ENCODE measurements around the gene C1orf50.
"Not testable (repeated sequence)": the region's sequence is repeated elsewhere in the genome, so short reads cannot be mapped to it uniquely, and the experiment has no call there.

The C1orf50 gene

GRCh38 chr1:42751511-42752070 lies 15.5 kb upstream of the C1orf50 start:
- not testable (repeated sequence) for H3K23ac ChIP-seq (ENCODE audit: low read length in 2 of 2); H3K27ac ChIP-seq (ENCODE audit: low read length, poor library complexity, severe bottlenecking); H4K91ac ChIP-seq (ENCODE audit: low read length); DNase-seq; H3K14ac ChIP-seq (ENCODE audit: low read length in 2 of 2); H2AFZ ChIP-seq (ENCODE audit: low read depth, low read length); H3K9ac ChIP-seq (ENCODE audit: low read length); H2BK5ac ChIP-seq (ENCODE audit: low read depth, low read length, poor library complexity, severe bottlenecking); H3K4me2 ChIP-seq (ENCODE audit: low read length, poor library complexity, severe bottlenecking); H2BK12ac ChIP-seq (ENCODE audit: low read length in 2 of 2); H2BK120ac ChIP-seq (ENCODE audit: low read depth, low read length); H3K18ac ChIP-seq (ENCODE audit: low read depth in 1 of 2, low read length in 2 of 2); H3K27me3 ChIP-seq (ENCODE audit: control insufficient read depth in 1 of 2, insufficient read depth in 1 of 2, low read length in 2 of 2); H2AK5ac ChIP-seq (ENCODE audit: low read length, severe bottlenecking); H3K4me3 ChIP-seq (ENCODE audit: insufficient read depth in 1 of 2, low read depth in 1 of 2, low read length in 2 of 2); H4K8ac ChIP-seq (ENCODE audit: low read length); H3K9me3 ChIP-seq (ENCODE audit: control insufficient read depth, low read length); H3K4me1 ChIP-seq (ENCODE audit: control insufficient read depth, insufficient read depth, low read depth, low read length); H3K4ac ChIP-seq (ENCODE audit: low read depth in 1 of 2, low read length in 2 of 2); H2BK15ac ChIP-seq (ENCODE audit: low read depth, poor library complexity, severe bottlenecking)
- peaks cover 78 to 84% of the 10 kb centered on the region in 2 experiments for H3K36me3 ChIP-seq (ENCODE audit: control insufficient read depth in 1 of 2, insufficient read depth in 2 of 2, low read depth in 1 of 2, low read length in 2 of 2)
- H3K79me1 ChIP-seq (replicated peaks; ENCODE audit: low read length, poor library complexity, severe bottlenecking) = peaks cover 25% of the 10 kb centered on the region
- 96% methylated on average over 7 of the region's 8 CpGs for WGBS

GRCh38 chr1:42752284-42752683 lies 14.8 kb upstream of the C1orf50 start:
- Histone ChIP-seq H3K4ac (ENCODE audit: low read depth in 1 of 2, low read length in 2 of 2) (no peak overlapping the region), H3K9ac (ENCODE audit: low read length) (no peak overlapping the region), H3K4me2 (ENCODE audit: low read length, poor library complexity, severe bottlenecking) (no peak overlapping the region), H3K27ac (ENCODE audit: low read length, poor library complexity, severe bottlenecking) (no peak overlapping the region), H2BK120ac (ENCODE audit: low read depth, low read length) (no peak overlapping the region), H3K23ac (ENCODE audit: low read length in 2 of 2) (no peak overlapping the region), H4K8ac (ENCODE audit: low read length) (no peak overlapping the region), H3K18ac (ENCODE audit: low read depth in 1 of 2, low read length in 2 of 2) (no peak overlapping the region), H3K4me3 (ENCODE audit: insufficient read depth in 1 of 2, low read depth in 1 of 2, low read length in 2 of 2) (no peak overlapping the region), H3K14ac (ENCODE audit: low read length in 2 of 2) (no peak overlapping the region), H3K4me1 (ENCODE audit: control insufficient read depth, insufficient read depth, low read depth, low read length) (no peaks in the 10 kb centered on the region), H3K79me1 (replicated peaks; ENCODE audit: low read length, poor library complexity, severe bottlenecking) (peaks cover 28% of the 10 kb centered on the region), H2BK12ac (ENCODE audit: low read length in 2 of 2) (no peak overlapping the region), H4K91ac (ENCODE audit: low read length) (no peak overlapping the region), H3K27me3 (ENCODE audit: control insufficient read depth in 1 of 2, insufficient read depth in 1 of 2, low read length in 2 of 2) (no peaks in the 10 kb centered on the region), H2AFZ (ENCODE audit: low read depth, low read length) (no peak overlapping the region), H2AK5ac (ENCODE audit: low read length, severe bottlenecking) (no peak overlapping the region), H2BK5ac (ENCODE audit: low read depth, low read length, poor library complexity, severe bottlenecking) (no peak overlapping the region), H3K9me3 (ENCODE audit: control insufficient read depth, low read length) (no peaks in the 10 kb centered on the region), H2BK15ac (ENCODE audit: low read depth, poor library complexity, severe bottlenecking) (no peak overlapping the region), H3K36me3 (ENCODE audit: control insufficient read depth in 1 of 2, insufficient read depth in 2 of 2, low read depth in 1 of 2, low read length in 2 of 2) (peaks cover 74 to 84% of the 10 kb centered on the region in 2 experiments)
- WGBS = 95% methylated on average over 5 of the region's 6 CpGs
- no peak for DNase-seq

- Histone ChIP-seq H2BK120ac (ENCODE audit: low read depth, low read length) (no peak overlapping the region), H2AFZ (ENCODE audit: low read depth, low read length) (no peak overlapping the region), H4K8ac (ENCODE audit: low read length) (no peak overlapping the region), H3K9ac (ENCODE audit: low read length) (peak overlapping the region; percentile 56), H3K36me3 (ENCODE audit: control insufficient read depth in 1 of 2, insufficient read depth in 2 of 2, low read depth in 1 of 2, low read length in 2 of 2) (peaks cover 73 to 84% of the 10 kb centered on the region in 2 experiments), H3K4me2 (ENCODE audit: low read length, poor library complexity, severe bottlenecking) (no peak overlapping the region), H2BK15ac (ENCODE audit: low read depth, poor library complexity, severe bottlenecking) (no peak overlapping the region), H2BK12ac (ENCODE audit: low read length in 2 of 2) (no peak overlapping the region), H3K9me3 (ENCODE audit: control insufficient read depth, low read length) (no peaks in the 10 kb centered on the region), H3K4me1 (ENCODE audit: control insufficient read depth, insufficient read depth, low read depth, low read length) (no peaks in the 10 kb centered on the region), H3K4me3 (ENCODE audit: insufficient read depth in 1 of 2, low read depth in 1 of 2, low read length in 2 of 2) (no peak overlapping the region), H3K23ac (ENCODE audit: low read length in 2 of 2) (no peak overlapping the region), H4K91ac (ENCODE audit: low read length) (no peak overlapping the region), H3K18ac (ENCODE audit: low read depth in 1 of 2, low read length in 2 of 2) (no peak overlapping the region), H3K27ac (ENCODE audit: low read length, poor library complexity, severe bottlenecking) (no peak overlapping the region), H3K79me1 (replicated peaks; ENCODE audit: low read length, poor library complexity, severe bottlenecking) (peaks cover 34% of the 10 kb centered on the region), H2BK5ac (ENCODE audit: low read depth, low read length, poor library complexity, severe bottlenecking) (no peak overlapping the region), H3K14ac (ENCODE audit: low read length in 2 of 2) (no peak overlapping the region), H3K27me3 (ENCODE audit: control insufficient read depth in 1 of 2, insufficient read depth in 1 of 2, low read length in 2 of 2) (no peaks in the 10 kb centered on the region), H3K4ac (ENCODE audit: low read depth in 1 of 2, low read length in 2 of 2) (no peak overlapping the region), H2AK5ac (ENCODE audit: low read length, severe bottlenecking) (no peak overlapping the region)
- DNase-seq = peak; percentile 17
- no CpG with 5 or more reads among the region's 1 CpG for WGBS
Observed at GRCh38 chr1:42753070-42753469, 14.0 kb upstream of the C1orf50 start.

GRCh38 chr1:42756956-42757891 lies 9.8 kb upstream of the C1orf50 start:
- Histone ChIP-seq H3K36me3 (ENCODE audit: control insufficient read depth in 1 of 2, insufficient read depth in 2 of 2, low read depth in 1 of 2, low read length in 2 of 2) (peaks cover 68 to 87% of the 10 kb centered on the region in 2 experiments), H2BK12ac (ENCODE audit: low read length in 2 of 2) (peak overlapping the region in 1 of 2 experiments; percentile 32), H3K27ac (ENCODE audit: low read length, poor library complexity, severe bottlenecking) (no peak overlapping the region), H3K4ac (ENCODE audit: low read depth in 1 of 2, low read length in 2 of 2) (peak overlapping the region in 1 of 2 experiments; percentile 6), H2BK15ac (ENCODE audit: low read depth, poor library complexity, severe bottlenecking) (no peak overlapping the region), H3K9ac (ENCODE audit: low read length) (no peak overlapping the region), H3K79me1 (replicated peaks; ENCODE audit: low read length, poor library complexity, severe bottlenecking) (peaks cover 43% of the 10 kb centered on the region), H2BK5ac (ENCODE audit: low read depth, low read length, poor library complexity, severe bottlenecking) (no peak overlapping the region), H3K14ac (ENCODE audit: low read length in 2 of 2) (no peak overlapping the region), H4K91ac (ENCODE audit: low read length) (no peak overlapping the region), H3K23ac (ENCODE audit: low read length in 2 of 2) (no peak overlapping the region), H3K27me3 (ENCODE audit: control insufficient read depth in 1 of 2, insufficient read depth in 1 of 2, low read length in 2 of 2) (no peaks in the 10 kb centered on the region), H3K4me1 (ENCODE audit: control insufficient read depth, insufficient read depth, low read depth, low read length) (peaks cover under 1% of the 10 kb centered on the region), H2BK120ac (ENCODE audit: low read depth, low read length) (no peak overlapping the region), H3K18ac (ENCODE audit: low read depth in 1 of 2, low read length in 2 of 2) (no peak overlapping the region), H4K8ac (ENCODE audit: low read length) (peak overlapping the region; percentile 75), H3K4me3 (ENCODE audit: insufficient read depth in 1 of 2, low read depth in 1 of 2, low read length in 2 of 2) (no peak overlapping the region), H2AFZ (ENCODE audit: low read depth, low read length) (no peak overlapping the region), H3K4me2 (ENCODE audit: low read length, poor library complexity, severe bottlenecking) (no peak overlapping the region), H3K9me3 (ENCODE audit: control insufficient read depth, low read length) (no peaks in the 10 kb centered on the region), H2AK5ac (ENCODE audit: low read length, severe bottlenecking) (no peak overlapping the region)
- peak; percentile 81 for DNase-seq
- WGBS = 83% methylated on average over 17 of the region's 17 CpGs
